ENCODE results near the gene OR2AG2. TPM values are rescaled to one million over a fixed set of nuclear protein-coding genes. Genes with fewer than 3 reads are reported as not detected.

OR2AG2 gene
- total RNA-seq, 2 donors from 2014 or later: under 0.01 to 0.26 TPM

GRCh38 chr11:6727971-6728760 is 43.6 kb downstream of the OR2AG2 start:
- DNase-seq (no peak), ATAC-seq (no peak)
- Histone ChIP-seq H3K4me1 (no peaks in the 10 kb centered on the region), H3K27me3 (no peaks in the 10 kb centered on the region), H3K36me3 (replicated peaks in 1 of 2; ENCODE audit: insufficient read depth in 1 of 2, low read depth in 2 of 2) (no peaks in the 10 kb centered on the region), H3K27ac (no peak overlapping the region), H3K9me3 (no peaks in the 10 kb centered on the region), H3K4me3 (no peak overlapping the region)
- TF ChIP-seq POLR2A (IDR thresholded peaks at IDR 0.05) (no peak), CTCF (IDR thresholded peaks at IDR 0.05) (no peak)
- intact Hi-C loops (cut with DNase I): no loop called here
- 61 to 62% methylated on average over 6 of the region's 6 CpGs for WGBS, 2 donors

GRCh38 chr11:6725386-6725896 is 46.3 kb downstream of the OR2AG2 start:
- H3K4me1 ChIP-seq: no peaks in the 10 kb centered on the region
- H3K27me3 ChIP-seq: no peaks in the 10 kb centered on the region
- no peak overlapping the region for H3K27ac ChIP-seq
- H3K9me3 ChIP-seq: no peaks in the 10 kb centered on the region
- H3K36me3 ChIP-seq (replicated peaks in 1 of 2; ENCODE audit: insufficient read depth in 1 of 2, low read depth in 2 of 2): no peaks in the 10 kb centered on the region
- intact Hi-C loops (cut with DNase I): no loop called here
- DNase-seq: no peak
- TF ChIP-seq POLR2A (IDR thresholded peaks at IDR 0.05) (no peak), CTCF (IDR thresholded peaks at IDR 0.05) (no peak)
- WGBS, 2 donors: 27 to 33% methylated on average over 2 of the region's 2 CpGs
- ATAC-seq: no peak
- H3K4me3 ChIP-seq: no peak overlapping the region

- WGBS, 2 donors: 61 to 81% methylated on average over 1 of the region's 1 CpG
- Histone ChIP-seq H3K36me3 (replicated peaks in 1 of 2; ENCODE audit: insufficient read depth in 1 of 2, low read depth in 2 of 2) (no peaks in the 10 kb centered on the region), H3K4me3 (no peak overlapping the region), H3K9me3 (no peaks in the 10 kb centered on the region), H3K27ac (no peak overlapping the region), H3K4me1 (no peaks in the 10 kb centered on the region), H3K27me3 (no peaks in the 10 kb centered on the region)
- intact Hi-C loops (cut with DNase I): no loop called here
- DNase-seq: no peak
- no peak for TF ChIP-seq POLR2A (IDR thresholded peaks at IDR 0.05)
- TF ChIP-seq CTCF (IDR thresholded peaks at IDR 0.05): no peak
- no peak for ATAC-seq
These were observed 47.8 kb downstream of the OR2AG2 start for GRCh38 chr11:6724013-6724412.

GRCh38 chr11:6721343-6721742 is 50.4 kb downstream of the OR2AG2 start:
- no peaks in the 10 kb centered on the region for H3K4me1 ChIP-seq
- no peak for ATAC-seq
- H3K36me3 ChIP-seq (replicated peaks in 1 of 2; ENCODE audit: insufficient read depth in 1 of 2, low read depth in 2 of 2): no peaks in the 10 kb centered on the region
- 67 to 100% methylated on average over 1 of the region's 1 CpG for WGBS, 2 donors
- intact Hi-C loops (cut with DNase I): no loop called here
- no peak overlapping the region for H3K27ac ChIP-seq
- no peak for DNase-seq
- TF ChIP-seq POLR2A (IDR thresholded peaks at IDR 0.05) (no peak), CTCF (IDR thresholded peaks at IDR 0.05) (no peak)
- no peaks in the 10 kb centered on the region for H3K27me3 ChIP-seq
- H3K4me3 ChIP-seq: no peak overlapping the region
- H3K9me3 ChIP-seq: no peaks in the 10 kb centered on the region

- Histone ChIP-seq H3K9me3 (no peaks in the 10 kb centered on the region), H3K4me1 (no peaks in the 10 kb centered on the region), H3K27ac (no peak overlapping the region), H3K27me3 (no peaks in the 10 kb centered on the region), H3K4me3 (no peak overlapping the region), H3K36me3 (replicated peaks in 1 of 2; ENCODE audit: insufficient read depth in 1 of 2, low read depth in 2 of 2) (no peaks in the 10 kb centered on the region)
- TF ChIP-seq CTCF (IDR thresholded peaks at IDR 0.05): no peak
- no peak for TF ChIP-seq POLR2A (IDR thresholded peaks at IDR 0.05)
- 57 to 69% methylated on average over 1 of the region's 1 CpG for WGBS, 2 donors
- ATAC-seq (no peak), DNase-seq (no peak)
- intact Hi-C loops (cut with DNase I): no loop called here
These were observed 52.2 kb downstream of the OR2AG2 start for GRCh38 chr11:6719576-6719975.

Data from body of pancreas (tissue), 4 donors.